ENCODE results near the gene COL13A1. TPM values are rescaled to one million over a fixed set of nuclear protein-coding genes. Genes with fewer than 3 reads are reported as not detected.

COL13A1 gene
- total RNA-seq, 3 donors from 2014 or later (not counting 1 experiment from before 2014, with no cell fraction given): 5.2 to 22.0 (median 10.3) TPM

- H3K27me3 ChIP-seq (ENCODE audit: control insufficient read depth, insufficient read depth, low read length): no peaks in the 10 kb centered on the region
- H3K4me3 ChIP-seq (ENCODE audit: low read length): no peak overlapping the region
- WGBS (ENCODE audit: insufficient coverage): 71% methylated on average over 1 of the region's 1 CpG
- no peak for ATAC-seq
- no peaks in the 10 kb centered on the region for H3K36me3 Mint-ChIP-seq
- DNase-seq: no peak
- TF ChIP-seq CTCF (IDR thresholded peaks at IDR 0.05): no peak
- H3K9me3 ChIP-seq (ENCODE audit: control insufficient read depth, insufficient read depth, low read length): no peaks in the 10 kb centered on the region
- peaks cover 18 to 35% of the 10 kb centered on the region in 2 donors for H3K4me1 Mint-ChIP-seq
- H3K4me1 ChIP-seq (ENCODE audit: control insufficient read depth, insufficient read depth, low read length): peaks cover 8% of the 10 kb centered on the region
- peaks cover 0 to 6% of the 10 kb centered on the region in 2 donors for H3K9me3 Mint-ChIP-seq
- no peak overlapping the region for H3K4me3 Mint-ChIP-seq
- H3K27ac ChIP-seq (ENCODE audit: low read length): no peak overlapping the region
- H3K27ac Mint-ChIP-seq: peak overlapping the region; percentile 22 to 73
- H3K36me3 ChIP-seq (ENCODE audit: control insufficient read depth, insufficient read depth, low read length): no peaks in the 10 kb centered on the region
- intact Hi-C loops (cut with micrococcal nuclease): no loop called here
- peaks cover 13 to 16% of the 10 kb centered on the region in 2 donors for H3K27me3 Mint-ChIP-seq (ENCODE audit: low read depth in 2 of 2)
Measured at GRCh38 chr10:69792341-69792740, 9.4 kb upstream of the COL13A1 start.

GRCh38 chr10:69794673-69795072, 7.0 kb upstream of the COL13A1 start:
- intact Hi-C loops (cut with micrococcal nuclease): no loop called here
- H3K4me3 Mint-ChIP-seq: no peak overlapping the region
- DNase-seq: no peak
- Histone ChIP-seq H3K27ac (ENCODE audit: low read length) (no peak overlapping the region), H3K4me3 (ENCODE audit: low read length) (no peak overlapping the region), H3K4me1 (ENCODE audit: control insufficient read depth, insufficient read depth, low read length) (peaks cover 8% of the 10 kb centered on the region), H3K27me3 (ENCODE audit: control insufficient read depth, insufficient read depth, low read length) (no peaks in the 10 kb centered on the region), H3K36me3 (ENCODE audit: control insufficient read depth, insufficient read depth, low read length) (no peaks in the 10 kb centered on the region), H3K9me3 (ENCODE audit: control insufficient read depth, insufficient read depth, low read length) (no peaks in the 10 kb centered on the region)
- H3K27ac Mint-ChIP-seq: no peak overlapping the region
- peaks cover 18 to 40% of the 10 kb centered on the region in 2 donors for H3K4me1 Mint-ChIP-seq
- no peaks in the 10 kb centered on the region for H3K36me3 Mint-ChIP-seq
- 56% methylated on average over 1 of the region's 1 CpG for WGBS (ENCODE audit: insufficient coverage)
- no peak for ATAC-seq
- peaks cover 16 to 19% of the 10 kb centered on the region in 2 donors for H3K27me3 Mint-ChIP-seq (ENCODE audit: low read depth in 2 of 2)
- peaks cover 0 to 6% of the 10 kb centered on the region in 2 donors for H3K9me3 Mint-ChIP-seq
- TF ChIP-seq CTCF (IDR thresholded peaks at IDR 0.05): no peak

GRCh38 chr10:69795242-69795934, 6.3 kb upstream of the COL13A1 start:
- peaks cover 16 to 19% of the 10 kb centered on the region in 2 donors for H3K27me3 Mint-ChIP-seq (ENCODE audit: low read depth in 2 of 2)
- Histone ChIP-seq H3K4me1 (ENCODE audit: control insufficient read depth, insufficient read depth, low read length) (peaks cover 8% of the 10 kb centered on the region), H3K4me3 (ENCODE audit: low read length) (no peak overlapping the region), H3K9me3 (ENCODE audit: control insufficient read depth, insufficient read depth, low read length) (no peaks in the 10 kb centered on the region), H3K27ac (ENCODE audit: low read length) (no peak overlapping the region), H3K36me3 (ENCODE audit: control insufficient read depth, insufficient read depth, low read length) (no peaks in the 10 kb centered on the region), H3K27me3 (ENCODE audit: control insufficient read depth, insufficient read depth, low read length) (no peaks in the 10 kb centered on the region)
- no peak for TF ChIP-seq CTCF (IDR thresholded peaks at IDR 0.05)
- WGBS (ENCODE audit: insufficient coverage): 0% methylated on average over 1 of the region's 1 CpG
- no peak overlapping the region for H3K4me3 Mint-ChIP-seq
- no peaks in the 10 kb centered on the region for H3K36me3 Mint-ChIP-seq
- ATAC-seq (no peak), DNase-seq (no peak)
- no peak overlapping the region for H3K27ac Mint-ChIP-seq
- H3K9me3 Mint-ChIP-seq: peaks cover 0 to 6% of the 10 kb centered on the region in 2 donors
- intact Hi-C loops (cut with micrococcal nuclease): no loop called here
- peaks cover 18 to 40% of the 10 kb centered on the region in 2 donors for H3K4me1 Mint-ChIP-seq

GRCh38 chr10:69797959-69798358, 3.7 kb upstream of the COL13A1 start:
- Mint-ChIP-seq H3K27ac (peak overlapping the region in 1 of 2 donors; percentile 46), H3K4me1 (peaks cover 25 to 39% of the 10 kb centered on the region in 2 donors), H3K27me3 (ENCODE audit: low read depth in 2 of 2) (peaks cover 19 to 28% of the 10 kb centered on the region in 2 donors), H3K4me3 (no peak overlapping the region), H3K36me3 (no peaks in the 10 kb centered on the region), H3K9me3 (no peaks in the 10 kb centered on the region)
- no peak for TF ChIP-seq CTCF (IDR thresholded peaks at IDR 0.05)
- intact Hi-C loops (cut with micrococcal nuclease): no loop called here
- 85% methylated on average over 7 of the region's 7 CpGs for WGBS (ENCODE audit: insufficient coverage)
- no peak for DNase-seq
- H3K4me3 ChIP-seq (ENCODE audit: low read length): no peak overlapping the region
- H3K36me3 ChIP-seq (ENCODE audit: control insufficient read depth, insufficient read depth, low read length): no peaks in the 10 kb centered on the region
- H3K9me3 ChIP-seq (ENCODE audit: control insufficient read depth, insufficient read depth, low read length): no peaks in the 10 kb centered on the region
- peaks cover 21% of the 10 kb centered on the region for H3K4me1 ChIP-seq (ENCODE audit: control insufficient read depth, insufficient read depth, low read length)
- no peak overlapping the region for H3K27ac ChIP-seq (ENCODE audit: low read length)
- peaks cover 15% of the 10 kb centered on the region for H3K27me3 ChIP-seq (ENCODE audit: control insufficient read depth, insufficient read depth, low read length)
- ATAC-seq: no peak

Measured in natural killer cell (primary cell).